ENCODE results near the gene STARD6. TPM values are rescaled to one million over a fixed set of nuclear protein-coding genes. Genes with fewer than 3 reads are reported as not detected.

Gene STARD6
- total RNA-seq, 1 experiment from 2014 or later = not detected

DNA sequence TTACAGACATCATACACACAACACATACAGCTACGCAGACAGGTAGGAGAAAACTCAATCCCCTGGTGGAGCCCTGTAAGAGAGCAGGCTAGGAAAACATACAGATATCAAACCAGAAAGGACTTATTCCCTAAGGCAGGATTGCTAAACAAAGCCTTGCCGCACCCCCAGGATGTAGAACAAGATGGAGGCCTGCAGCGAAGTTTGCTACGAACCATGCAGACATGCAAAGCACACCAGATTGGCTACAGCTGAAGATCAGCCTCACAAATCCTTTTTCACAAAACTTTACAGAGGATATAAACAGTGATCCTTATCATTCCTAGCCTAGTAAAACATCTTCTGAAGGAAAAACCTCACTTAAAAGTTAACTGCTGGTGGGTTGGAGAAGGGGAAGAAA, 28.4 kb upstream of the STARD6 start:
- ChIA-PET POLR2A (ENCODE audit: unreplicated experiment) (no interaction called here), CTCF (no interaction called here)
- H3F3A ChIP-seq (ENCODE audit: insufficient read depth, low read depth) = peaks cover 7% of the 10 kb centered on the region; the same call in 1 of the 2 replicates
- intact Hi-C loops (cut with micrococcal nuclease; ENCODE audit: unreplicated experiment) = no loop called here
- H2AFZ ChIP-seq = no peak overlapping the region
- no peaks in the 10 kb centered on the region for H3K79me2 ChIP-seq (ENCODE audit: low read depth)
- no peak overlapping the region for H3K4me2 ChIP-seq
- H3K4me3 ChIP-seq = no peak overlapping the region
- H3K9me2 ChIP-seq (ENCODE audit: insufficient read depth) = no peaks in the 10 kb centered on the region
- H3K27ac ChIP-seq = no peak overlapping the region
- TF ChIP-seq, protein P1, sequence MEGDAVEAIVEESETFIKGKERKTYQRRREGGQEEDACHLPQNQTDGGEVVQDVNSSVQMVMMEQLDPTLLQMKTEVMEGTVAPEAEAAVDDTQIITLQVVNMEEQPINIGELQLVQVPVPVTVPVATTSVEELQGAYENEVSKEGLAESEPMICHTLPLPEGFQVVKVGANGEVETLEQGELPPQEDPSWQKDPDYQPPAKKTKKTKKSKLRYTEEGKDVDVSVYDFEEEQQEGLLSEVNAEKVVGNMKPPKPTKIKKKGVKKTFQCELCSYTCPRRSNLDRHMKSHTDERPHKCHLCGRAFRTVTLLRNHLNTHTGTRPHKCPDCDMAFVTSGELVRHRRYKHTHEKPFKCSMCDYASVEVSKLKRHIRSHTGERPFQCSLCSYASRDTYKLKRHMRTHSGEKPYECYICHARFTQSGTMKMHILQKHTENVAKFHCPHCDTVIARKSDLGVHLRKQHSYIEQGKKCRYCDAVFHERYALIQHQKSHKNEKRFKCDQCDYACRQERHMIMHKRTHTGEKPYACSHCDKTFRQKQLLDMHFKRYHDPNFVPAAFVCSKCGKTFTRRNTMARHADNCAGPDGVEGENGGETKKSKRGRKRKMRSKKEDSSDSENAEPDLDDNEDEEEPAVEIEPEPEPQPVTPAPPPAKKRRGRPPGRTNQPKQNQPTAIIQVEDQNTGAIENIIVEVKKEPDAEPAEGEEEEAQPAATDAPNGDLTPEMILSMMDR (conservative IDR thresholded peaks at IDR 0.05) = no peak
- no peak for TF ChIP-seq EZH2 (IDR thresholded peaks at IDR 0.05; ENCODE audit: low read depth)
- DNase-seq = no peak
- H3K27me3 ChIP-seq (ENCODE audit: insufficient read depth, low read depth) = no peaks in the 10 kb centered on the region
- no peaks in the 10 kb centered on the region for H4K20me1 ChIP-seq (ENCODE audit: insufficient read depth)
- H3K36me3 ChIP-seq (ENCODE audit: low read depth) = no peaks in the 10 kb centered on the region
- peaks cover 24% of the 10 kb centered on the region for H3K4me1 ChIP-seq (replicated peaks; ENCODE audit: insufficient read depth)
- H3K9me3 ChIP-seq (ENCODE audit: insufficient read depth, low read depth) = peaks cover 7% of the 10 kb centered on the region; the same call in 1 of the 2 replicates
- no TSS peak for BruUV-seq (replicated peaks)

GRCh38 chr18:54382733-54383252, 25.1 kb upstream of the STARD6 start:
- TF ChIP-seq, protein P1 (conservative IDR thresholded peaks at IDR 0.05) = no peak
- no peak for TF ChIP-seq EZH2 (IDR thresholded peaks at IDR 0.05; ENCODE audit: low read depth)
- intact Hi-C loops (cut with micrococcal nuclease; ENCODE audit: unreplicated experiment) = no loop called here
- Histone ChIP-seq H3K9me3 (ENCODE audit: insufficient read depth, low read depth) (peaks cover 7% of the 10 kb centered on the region), H3K27ac (no peak overlapping the region), H3K4me1 (replicated peaks; ENCODE audit: insufficient read depth) (peaks cover 7% of the 10 kb centered on the region), H3K9me2 (ENCODE audit: insufficient read depth) (no peaks in the 10 kb centered on the region), H3K36me3 (ENCODE audit: low read depth) (no peaks in the 10 kb centered on the region), H3K27me3 (ENCODE audit: insufficient read depth, low read depth) (no peaks in the 10 kb centered on the region), H3F3A (ENCODE audit: insufficient read depth, low read depth) (no peaks in the 10 kb centered on the region), H4K20me1 (ENCODE audit: insufficient read depth) (no peaks in the 10 kb centered on the region), H3K4me2 (no peak overlapping the region), H3K79me2 (ENCODE audit: low read depth) (no peaks in the 10 kb centered on the region), H3K4me3 (no peak overlapping the region), H2AFZ (no peak overlapping the region)
- ChIA-PET POLR2A (ENCODE audit: unreplicated experiment) (no interaction called here), CTCF (no interaction called here)
- DNase-seq = no peak
- no TSS peak for BruUV-seq (replicated peaks)

DNA sequence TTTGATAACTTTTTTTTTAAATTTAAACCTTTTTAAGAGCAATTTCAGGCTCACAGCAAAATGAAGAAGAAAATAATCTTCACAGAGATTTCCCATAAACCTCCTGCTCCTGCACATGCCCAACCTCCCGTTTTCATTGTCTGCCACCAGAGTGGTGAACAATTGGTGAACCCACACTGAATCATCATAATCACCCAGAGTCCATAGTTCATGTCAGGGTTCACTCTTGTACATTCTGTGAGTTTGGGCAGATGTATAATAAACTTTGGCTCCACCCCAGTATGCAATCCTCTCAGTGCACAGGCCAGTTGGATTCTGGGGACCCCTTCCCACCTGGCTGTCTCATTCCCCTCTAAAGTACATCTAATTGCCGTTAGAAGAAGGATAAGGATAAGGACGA, 24.4 kb upstream of the STARD6 start:
- CTCF ChIA-PET = no interaction called here
- Histone ChIP-seq H3K27me3 (ENCODE audit: insufficient read depth, low read depth) (no peaks in the 10 kb centered on the region), H3K9me3 (ENCODE audit: insufficient read depth, low read depth) (peaks cover 3% of the 10 kb centered on the region), H3K79me2 (ENCODE audit: low read depth) (no peaks in the 10 kb centered on the region), H3K4me3 (no peak overlapping the region), H4K20me1 (ENCODE audit: insufficient read depth) (no peaks in the 10 kb centered on the region), H3K4me1 (replicated peaks; ENCODE audit: insufficient read depth) (no peaks in the 10 kb centered on the region), H2AFZ (no peak overlapping the region), H3K9me2 (ENCODE audit: insufficient read depth) (no peaks in the 10 kb centered on the region), H3K36me3 (ENCODE audit: low read depth) (no peaks in the 10 kb centered on the region), H3F3A (ENCODE audit: insufficient read depth, low read depth) (no peaks in the 10 kb centered on the region), H3K27ac (no peak overlapping the region), H3K4me2 (no peak overlapping the region)
- TF ChIP-seq EZH2 (IDR thresholded peaks at IDR 0.05; ENCODE audit: low read depth) = no peak
- TF ChIP-seq, protein P1 (conservative IDR thresholded peaks at IDR 0.05) = no peak
- intact Hi-C loops (cut with micrococcal nuclease; ENCODE audit: unreplicated experiment) = no loop called here
- BruUV-seq (replicated peaks) = no TSS peak
- POLR2A ChIA-PET (ENCODE audit: unreplicated experiment) = no interaction called here
- no peak for DNase-seq
